Measurements from ENCODE around the gene FOLR2.
"Not testable (repeated sequence)": the region's sequence is repeated elsewhere in the genome, so short reads cannot be mapped to it uniquely, and the experiment has no call there.

Gene FOLR2

DNA sequence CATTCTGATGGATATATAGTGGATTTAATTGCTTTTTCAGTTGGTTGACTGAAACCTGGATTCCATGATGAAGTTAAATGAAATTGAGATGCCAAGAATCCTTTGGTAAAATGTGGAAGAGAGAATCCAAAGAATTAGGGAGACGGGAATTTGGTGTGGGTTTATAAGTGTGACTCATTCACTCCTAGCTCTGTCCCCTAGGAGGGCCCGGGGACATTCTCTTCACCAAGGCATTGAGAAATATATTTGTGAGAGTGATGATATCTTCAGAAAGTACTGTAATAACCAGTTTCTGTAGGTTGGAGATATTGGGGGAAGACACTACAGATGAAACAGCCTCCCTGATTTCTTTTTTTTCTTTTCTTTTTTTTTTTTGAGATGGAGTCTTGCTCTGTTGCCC lies 41.0 kb downstream of the FOLR2 start:
- in situ Hi-C loops (cut with MboI; ENCODE audit: low pct_unique_long_range_greater_than_20kb, low sequenced_read_pairs), result no loop called here
- DNase-seq, result no peak

DNA sequence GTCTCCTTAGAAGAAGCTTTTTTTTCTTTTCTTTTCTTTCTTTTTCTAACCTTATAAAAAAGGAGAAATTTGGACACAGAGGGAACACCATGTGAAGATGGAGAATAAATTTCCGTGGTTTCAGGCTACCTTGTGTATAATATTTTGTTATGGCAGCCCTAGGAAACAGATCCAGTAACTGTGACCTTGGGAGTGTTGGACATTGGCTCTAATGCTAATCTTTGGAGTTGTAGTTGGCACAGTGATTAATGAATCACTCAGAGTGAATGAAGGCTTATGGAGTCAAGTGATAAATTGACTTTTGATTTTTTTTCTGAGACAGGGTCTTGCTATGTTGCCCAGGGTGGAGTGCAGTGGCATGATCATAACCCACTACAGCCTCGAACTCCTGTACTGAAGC lies 42.9 kb downstream of the FOLR2 start:
- DNase-seq, result no peak
- in situ Hi-C loops (cut with MboI; ENCODE audit: low pct_unique_long_range_greater_than_20kb, low sequenced_read_pairs), result no loop called here

DNA sequence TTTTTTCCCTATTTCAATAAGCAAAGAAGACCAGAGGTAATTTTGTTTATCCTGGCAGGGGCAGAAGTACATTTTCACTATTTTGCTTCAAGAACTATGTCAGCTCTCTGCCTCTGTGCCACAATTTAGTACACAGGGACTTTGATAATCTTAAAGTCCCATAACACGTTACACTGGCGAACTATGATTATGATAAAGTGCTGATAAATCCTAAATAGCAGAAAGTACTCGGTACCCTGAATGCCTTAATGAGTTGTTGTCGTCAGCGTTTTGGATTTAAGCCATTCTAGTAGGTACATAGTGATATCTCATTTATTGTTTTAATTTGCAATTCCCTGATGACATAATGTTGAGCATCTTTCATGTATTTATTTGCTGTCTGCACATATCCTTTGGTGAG lies 44.0 kb downstream of the FOLR2 start:
- DNase-seq, result no peak
- in situ Hi-C loops (cut with MboI; ENCODE audit: low pct_unique_long_range_greater_than_20kb, low sequenced_read_pairs), result no loop called here

DNA sequence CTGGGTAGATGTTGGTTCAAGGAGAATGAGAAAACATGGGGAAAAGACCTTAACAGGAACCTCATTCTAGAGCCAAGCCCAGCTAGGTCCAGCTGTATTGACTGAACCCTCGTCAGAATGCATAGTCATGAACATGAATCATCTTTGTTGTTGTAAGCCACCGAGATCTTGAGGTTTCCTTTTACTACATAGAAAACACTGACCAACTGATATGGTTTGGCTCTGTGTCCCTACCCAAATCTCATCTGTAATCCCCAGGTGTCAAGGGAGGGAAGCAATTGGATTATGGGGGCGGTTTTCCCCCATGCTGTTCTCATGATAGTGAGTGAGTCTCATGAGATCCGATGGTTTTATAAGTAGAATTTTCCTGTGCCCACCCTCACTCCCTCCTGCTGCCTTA lies 46.8 kb downstream of the FOLR2 start:
- DNase-seq, result no peak
- in situ Hi-C loops (cut with MboI; ENCODE audit: low pct_unique_long_range_greater_than_20kb, low sequenced_read_pairs), result no loop called here

DNA sequence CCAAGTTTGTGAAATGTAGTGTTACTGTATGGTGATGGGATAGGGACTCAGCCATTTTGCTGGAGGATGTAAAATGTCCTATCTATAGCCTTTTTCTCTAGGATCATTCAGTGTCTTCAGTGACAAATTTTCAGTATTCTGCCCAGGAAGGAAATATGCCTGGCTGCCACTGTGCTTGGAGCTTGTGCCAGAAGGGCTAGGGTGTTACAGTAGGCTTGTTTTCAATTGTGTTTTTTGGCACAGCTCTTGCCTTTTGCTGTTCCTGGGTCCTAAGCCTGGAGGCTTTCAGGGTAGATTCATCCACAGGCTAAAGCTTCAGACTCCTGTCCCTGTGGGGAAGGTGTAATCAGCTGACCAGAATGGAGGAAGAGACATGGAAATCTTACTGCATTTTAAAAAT lies 49.4 kb downstream of the FOLR2 start:
- no peak for DNase-seq
- in situ Hi-C loops (cut with MboI; ENCODE audit: low pct_unique_long_range_greater_than_20kb, low sequenced_read_pairs), result no loop called here

DNA sequence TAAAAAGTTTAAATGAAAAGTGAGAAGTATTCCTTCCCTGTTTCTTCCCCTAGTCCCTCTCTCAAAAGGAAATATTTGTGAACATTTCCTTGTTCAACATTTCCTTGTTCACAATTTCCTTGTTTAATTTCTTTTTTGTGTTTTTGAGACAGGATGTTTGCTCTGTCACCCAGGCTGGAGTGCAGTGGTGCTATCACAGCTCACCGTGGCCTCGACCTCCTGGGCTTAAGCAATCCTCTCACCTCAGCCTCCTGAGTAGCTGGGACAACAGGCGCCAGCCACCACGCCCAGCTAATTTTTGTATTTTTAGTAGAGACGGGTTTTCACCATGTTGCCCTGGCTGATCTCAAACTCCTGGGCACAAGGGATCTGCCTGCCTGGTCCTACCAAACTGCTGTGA lies 50.4 kb downstream of the FOLR2 start:
- in situ Hi-C loops (cut with MboI; ENCODE audit: low pct_unique_long_range_greater_than_20kb, low sequenced_read_pairs); DNase-seq: not testable (repeated sequence)

DNA sequence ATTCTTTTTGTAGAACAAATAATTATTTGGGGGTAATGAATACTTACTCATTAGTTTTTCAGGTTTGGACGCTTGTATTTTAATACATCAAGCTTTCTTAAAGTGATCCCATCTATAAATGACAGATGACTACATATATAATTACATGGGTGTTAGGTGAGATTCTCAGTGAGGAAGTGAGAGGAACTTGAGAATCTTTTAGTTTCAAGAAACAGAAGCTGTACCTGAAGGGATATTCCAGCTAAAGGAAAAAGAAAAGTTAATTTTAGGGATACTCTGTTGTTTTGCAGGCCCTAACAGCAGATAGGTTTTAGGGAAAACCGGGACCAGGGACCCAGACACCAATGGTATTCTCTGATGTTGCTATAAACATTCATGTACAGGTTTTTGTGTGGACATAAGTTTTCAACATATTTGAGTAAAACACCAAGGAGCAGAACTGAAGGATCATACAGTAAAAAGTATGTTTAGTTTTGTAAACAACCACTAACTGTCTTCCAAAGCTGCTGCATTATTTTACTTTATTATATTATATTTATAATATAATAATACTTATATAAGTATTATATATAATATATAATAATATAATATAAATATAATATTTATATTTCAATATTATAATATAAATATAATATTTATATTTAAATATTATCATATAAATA lies 51.5 kb downstream of the FOLR2 start:
- in situ Hi-C loops (cut with MboI; ENCODE audit: low pct_unique_long_range_greater_than_20kb, low sequenced_read_pairs), result no loop called here
- DNase-seq, result peak; percentile 13

Data from KBM-7 (cell line).